HG03039 (cell line): ENCODE measurements around the gene AKR1B15.
"Not testable (repeated sequence)": the region's sequence is repeated elsewhere in the genome, so short reads cannot be mapped to it uniquely, and the experiment has no call there.

Experiments used
- ATAC-seq: cut with Tn5 transposase; IDR thresholded peaks from one replicate; pipeline ENCODE4 v1.9.1; 2021; ENCODE audit warnings: mild to moderate bottlenecking, moderate library complexity; ENCODE audit not compliant: unreplicated experiment

AKR1B15 gene

GRCh38 chr7:134558370-134558769 is 9.5 kb downstream of the AKR1B15 start:
- ATAC-seq = no peak

DNA sequence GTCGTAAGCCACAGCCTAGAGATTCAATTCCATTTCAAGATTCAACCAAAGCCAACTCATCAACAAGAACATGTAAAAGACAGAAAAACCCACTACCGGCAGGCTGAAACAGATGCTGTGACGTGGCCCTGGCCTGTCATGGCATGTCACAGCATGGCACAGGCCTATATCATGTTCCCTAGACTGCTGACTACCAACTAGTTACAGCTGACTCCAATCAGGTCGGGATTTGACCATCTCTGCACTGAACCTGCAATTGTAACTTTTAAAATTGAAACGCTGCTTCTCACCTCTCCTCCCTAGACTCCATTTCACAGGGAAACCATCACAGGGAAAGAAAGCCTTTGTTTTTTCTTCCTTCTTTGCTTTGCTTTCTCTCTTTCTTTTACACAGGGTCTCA is 12.7 kb downstream of the AKR1B15 start:
- not testable (repeated sequence) for ATAC-seq

DNA sequence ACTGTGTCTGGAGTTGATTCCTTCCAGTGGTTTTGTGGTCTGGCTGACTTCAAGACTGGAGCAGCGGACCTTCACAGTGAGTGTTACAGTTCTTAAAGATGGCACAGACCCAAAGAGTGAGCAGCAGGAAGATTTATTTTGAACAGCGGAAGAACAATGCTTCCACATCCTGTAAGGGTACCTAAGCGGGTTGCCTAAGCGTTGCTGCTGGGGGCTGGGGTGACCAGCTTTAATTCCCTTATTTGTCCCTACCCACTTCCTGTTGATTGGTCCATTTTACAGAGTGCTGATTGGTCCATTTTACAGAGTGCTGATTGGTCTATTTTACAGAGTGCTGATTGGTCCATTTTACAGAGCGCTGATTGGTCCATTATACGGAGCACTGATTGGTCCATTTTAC is 13.2 kb downstream of the AKR1B15 start:
- ATAC-seq = no peak

GRCh38 chr7:134563398-134563749 is 14.5 kb downstream of the AKR1B15 start:
- not testable (repeated sequence) for ATAC-seq

DNA sequence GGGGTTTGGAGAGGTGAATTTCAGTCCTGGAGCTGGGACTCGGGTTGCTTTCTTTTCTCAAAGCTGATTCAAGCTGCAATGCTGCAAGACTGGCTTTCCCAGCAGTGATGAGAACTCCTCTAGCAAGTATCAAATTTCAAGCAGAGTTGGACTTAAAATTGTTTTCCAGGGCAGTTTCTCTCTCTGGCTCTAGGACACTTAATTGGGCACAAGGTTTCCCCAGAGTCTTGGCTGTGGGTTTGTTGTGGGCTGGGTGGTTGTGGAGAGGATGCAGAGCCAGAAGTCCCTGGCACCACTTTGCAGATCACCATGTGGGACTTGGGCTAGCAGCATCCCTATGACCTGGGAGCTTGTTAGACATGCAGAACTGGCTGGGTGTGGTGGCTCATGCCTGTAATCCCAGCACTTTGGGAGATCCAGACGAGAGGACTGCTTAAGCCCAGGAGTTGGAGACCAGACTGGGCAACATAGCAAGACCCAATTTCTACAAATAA is 16.8 kb downstream of the AKR1B15 start:
- ATAC-seq = no peak

DNA sequence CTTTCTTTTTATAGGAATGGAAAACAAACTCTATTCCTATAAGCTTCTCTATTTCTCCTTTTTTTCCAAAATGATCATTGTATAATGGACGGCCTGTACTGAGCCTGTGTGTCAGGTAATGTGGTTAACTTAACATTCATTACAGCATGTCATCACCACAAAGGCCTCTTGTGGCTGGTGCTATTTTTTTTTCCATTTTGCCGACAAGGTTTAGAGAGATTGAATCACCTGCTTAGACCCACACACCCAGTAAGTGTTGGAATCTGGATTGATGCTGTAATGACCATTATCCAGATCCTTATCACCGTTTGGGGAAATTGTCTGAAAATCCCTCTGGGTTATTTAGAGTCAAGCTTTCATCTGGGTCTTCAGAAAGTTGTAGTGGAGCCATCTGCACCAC is 18.5 kb downstream of the AKR1B15 start:
- no peak for ATAC-seq

GRCh38 chr7:134569962-134570361 is 21.1 kb downstream of the AKR1B15 start:
- not testable (repeated sequence) for ATAC-seq

- no peak for ATAC-seq
These were observed 22.2 kb downstream of the AKR1B15 start for GRCh38 chr7:134571101-134571500.

- no peak for ATAC-seq
These were observed 23.0 kb downstream of the AKR1B15 start for GRCh38 chr7:134571746-134572461.

- ATAC-seq = no peak
These were observed 25.4 kb downstream of the AKR1B15 start for GRCh38 chr7:134574322-134574721.

DNA sequence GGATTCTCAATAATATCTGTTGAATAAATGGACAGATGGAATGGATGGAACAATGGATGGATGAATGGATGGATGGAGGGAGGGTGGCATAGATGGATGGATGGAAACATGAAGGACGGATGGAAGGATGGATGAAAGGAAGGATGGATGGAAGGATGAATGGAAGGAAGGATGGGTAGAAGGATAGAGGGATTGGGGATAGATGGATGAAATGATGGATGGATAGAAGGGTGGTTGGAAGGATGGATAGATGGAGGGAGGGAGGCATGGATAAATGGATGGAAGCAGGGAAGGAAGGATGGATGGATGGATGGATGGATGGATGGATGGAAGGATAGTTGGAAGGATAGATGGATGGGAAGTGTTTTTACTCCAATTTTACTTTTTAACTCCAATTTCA is 35.4 kb downstream of the AKR1B15 start:
- ATAC-seq = no peak

DNA sequence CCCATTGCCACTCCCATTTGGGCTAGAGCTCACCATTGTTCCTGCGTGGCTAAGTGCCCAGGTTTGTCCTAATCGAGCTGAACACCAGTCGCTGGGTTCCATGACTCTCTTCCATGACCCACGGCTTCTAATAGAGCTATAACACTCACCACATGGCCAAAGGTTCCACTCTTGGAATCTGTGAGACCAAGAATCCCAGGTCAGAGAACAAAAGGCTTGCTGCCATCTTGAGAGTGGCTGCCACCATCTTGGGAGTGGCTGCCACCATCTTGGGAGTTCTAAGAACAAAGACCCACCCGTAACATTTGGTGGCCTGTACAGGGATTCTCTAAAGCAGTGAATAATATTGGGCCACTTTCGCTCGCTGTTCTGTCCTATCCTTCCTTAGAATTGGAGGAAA is 37.0 kb downstream of the AKR1B15 start:
- ATAC-seq = no peak

GRCh38 chr7:134587750-134588149 is 38.8 kb downstream of the AKR1B15 start:
- no peak for ATAC-seq

DNA sequence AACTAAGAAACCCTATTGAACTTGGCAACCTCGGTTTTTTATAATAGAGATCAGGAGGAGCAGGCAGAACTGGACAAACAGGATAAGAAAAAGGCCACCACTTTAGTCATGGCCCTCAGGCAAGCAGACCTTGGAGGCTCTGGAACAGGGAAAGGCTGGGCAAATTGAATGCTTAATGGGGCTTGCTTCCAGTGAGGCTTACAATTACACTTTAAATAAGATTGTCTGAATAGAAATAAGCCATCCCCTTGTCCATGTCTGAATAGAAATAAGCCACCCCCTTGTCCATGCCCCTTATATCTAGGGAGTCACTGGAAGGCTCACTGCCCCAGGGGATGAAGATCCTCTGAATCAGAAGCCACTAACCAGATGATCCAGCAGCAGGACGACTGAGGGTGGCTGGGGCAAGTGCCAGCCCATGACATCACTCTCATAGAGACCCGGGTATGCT is 40.6 kb downstream of the AKR1B15 start:
- no peak for ATAC-seq

DNA sequence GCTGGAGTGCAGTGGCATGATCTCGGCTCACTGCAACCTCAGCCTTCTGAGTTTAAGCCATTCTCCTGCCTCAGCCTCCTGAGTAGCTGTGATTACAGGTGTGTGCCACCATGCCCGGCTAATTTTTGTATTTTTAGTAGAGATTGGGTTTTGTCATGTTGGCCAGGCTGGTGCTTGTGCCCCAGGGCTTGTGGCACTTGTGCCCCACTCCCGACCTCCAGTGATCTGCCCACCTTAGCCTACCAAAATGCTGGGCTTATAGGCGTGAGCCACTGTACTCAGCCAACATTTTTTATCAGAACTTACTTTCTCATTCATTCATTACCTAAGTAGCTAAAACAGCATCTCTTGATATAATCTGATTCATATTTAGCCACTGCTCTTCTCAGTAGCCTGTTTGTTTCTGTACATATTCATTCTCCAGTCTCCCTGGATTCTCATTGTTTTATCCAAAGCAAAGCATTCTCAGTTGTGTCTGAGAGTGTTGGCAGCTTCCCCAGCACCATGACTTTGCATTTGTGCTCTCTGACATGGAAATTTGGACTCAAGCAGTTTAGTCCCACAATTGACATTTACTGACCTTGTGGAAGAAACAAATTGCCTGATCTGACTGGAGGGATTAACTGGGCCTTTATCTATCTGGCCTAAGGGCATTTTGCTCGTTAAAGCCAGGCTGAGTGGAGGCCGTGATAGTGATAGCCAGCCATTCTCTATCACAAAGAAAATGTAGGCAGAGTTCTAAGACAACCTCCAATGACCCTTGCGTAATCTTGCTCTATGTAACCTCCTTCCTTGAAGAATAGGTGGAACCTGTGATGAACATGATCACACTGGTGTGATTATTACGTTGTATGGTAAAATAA is 44.9 kb downstream of the AKR1B15 start:
- ATAC-seq = no peak

DNA sequence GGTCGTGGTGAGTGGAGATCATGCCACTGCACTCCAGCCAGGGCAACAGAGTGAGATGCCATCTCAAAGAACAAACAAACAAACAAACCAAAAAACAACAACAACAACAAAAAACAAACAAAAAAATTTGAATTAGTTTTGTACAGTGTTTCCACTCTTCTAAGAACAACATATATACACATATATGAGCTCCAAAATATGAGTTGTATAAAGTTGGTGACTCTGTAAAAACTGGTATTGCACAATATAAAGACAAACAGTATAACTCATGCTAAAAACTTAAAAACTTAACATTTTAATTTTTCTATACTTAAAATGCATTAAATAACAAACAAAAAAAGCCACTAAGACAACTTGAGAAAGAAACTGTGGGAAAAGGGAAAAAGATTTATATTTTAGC is 46.0 kb downstream of the AKR1B15 start:
- ATAC-seq = no peak

- no peak for ATAC-seq
These were observed 50.5 kb downstream of the AKR1B15 start for GRCh38 chr7:134599371-134599770.

GRCh38 chr7:134601459-134601858 is 52.5 kb downstream of the AKR1B15 start:
- no peak for ATAC-seq

DNA sequence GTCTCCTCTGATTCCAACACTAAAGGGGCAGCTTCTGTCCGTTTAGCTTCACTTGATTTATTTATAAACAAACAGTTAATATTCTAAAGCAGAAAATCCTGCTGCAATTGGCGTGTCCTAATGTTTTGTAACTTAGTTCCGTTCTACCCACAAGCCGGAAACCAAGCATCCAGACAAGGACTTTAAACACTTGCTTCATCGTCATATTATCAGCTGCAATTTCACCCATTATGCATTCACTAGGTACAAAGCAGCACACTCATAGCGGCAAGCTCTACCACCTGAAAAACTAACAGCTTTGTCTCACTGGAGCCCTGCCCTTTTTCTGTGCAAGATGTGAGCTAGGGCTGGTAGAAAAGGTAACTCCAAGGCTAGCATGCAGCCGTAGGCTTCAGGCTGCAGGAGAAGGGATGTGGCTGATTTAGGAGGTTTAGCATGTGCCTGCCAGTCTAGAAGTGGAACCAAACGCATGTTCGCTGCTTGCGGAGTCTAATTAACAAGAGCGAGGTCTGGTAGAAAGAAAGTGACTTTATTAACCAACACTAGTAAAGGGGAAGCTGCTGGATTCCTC is 54.1 kb downstream of the AKR1B15 start:
- no peak for ATAC-seq

GRCh38 chr7:134605978-134606923 is 57.3 kb downstream of the AKR1B15 start:
- no peak for ATAC-seq
